MCF 10A (cell line): ENCODE data around the gene RPS21. TPM values are rescaled to one million over a fixed set of nuclear protein-coding genes. Genes with fewer than 3 reads are reported as not detected.

Source experiments
- BruUV-seq: library from RNA; stranded (reverse); fragments of 400-500 nt; replicated peaks from 2 replicates; lab custom pipeline; 2021; lab: Mats Ljungman, UMichigan
- CTCF ChIA-PET: fragments of 300-600 bp; sonication (Branson Sonifier 250); formaldehyde crosslinking; extraction: SDS; loops from one replicate; lab custom pipeline; 2021; ENCODE audit warnings: antibody characterized with exemption, inconsistent platforms; lab: Yijun Ruan, JAX
- POLR2A ChIA-PET: fragments of 300-600, 350-650 bp; sonication (Branson Sonifier 250); formaldehyde crosslinking; extraction: SDS; loops from one replicate; lab custom pipeline; 2020; ENCODE audit warnings: antibody characterized with exemption, inconsistent platforms; lab: Yijun Ruan, JAX
- DNase-seq: peaks from one replicate; pipeline ENCODE4 v3.0.0-alpha.2; 2018; ENCODE audit not compliant: unreplicated experiment
- H3K27ac Mint-ChIP-seq: one replicate; pipeline ENCODE4 v1.8.0; 2022; ENCODE audit warnings: mild to moderate bottlenecking, low read depth, mixed read lengths; ENCODE audit not compliant: unreplicated experiment
- H3K27me3 Mint-ChIP-seq: one replicate; pipeline ENCODE4 v1.8.0; 2022; ENCODE audit warnings: mixed read lengths; ENCODE audit not compliant: insufficient read depth, unreplicated experiment
- H3K36me3 Mint-ChIP-seq: one replicate; pipeline ENCODE4 v1.8.0; 2022; ENCODE audit warnings: mild to moderate bottlenecking, moderate library complexity, mixed read lengths; ENCODE audit not compliant: insufficient read depth, unreplicated experiment
- H3K4me1 Mint-ChIP-seq: one replicate; pipeline ENCODE4 v1.8.0; 2022; ENCODE audit warnings: mixed read lengths; ENCODE audit not compliant: insufficient read depth, unreplicated experiment
- H3K4me3 Mint-ChIP-seq: one replicate; pipeline ENCODE4 v1.8.0; 2022; ENCODE audit warnings: mild to moderate bottlenecking, moderate library complexity, mixed read lengths; ENCODE audit not compliant: unreplicated experiment
- H3K9me3 Mint-ChIP-seq: one replicate; pipeline ENCODE4 v1.8.0; 2022; ENCODE audit warnings: mixed read lengths; ENCODE audit not compliant: unreplicated experiment
- intact Hi-C: fragments of 100-400 bp; cut with micrococcal nuclease; formaldehyde crosslinking; loops from 2 replicates; pipeline ENCODE4 v1.14.1; 2022
- total RNA-seq: library from RNA; stranded (reverse); gene quantifications from 2 replicates; pipeline ENCODE4 v1.2.3, GENCODE V29; 2022
- TF ChIP-seq, protein P1 (sequence below): fragments of 200-600 bp; IDR thresholded peaks from one replicate; pipeline ENCODE4 v1.8.0; 2022; ENCODE audit warnings: antibody characterized with exemption, mild to moderate bottlenecking; ENCODE audit not compliant: unreplicated experiment

RPS21 gene
- total RNA-seq, 1 experiment from 2014 or later, result 2,055 TPM

DNA sequence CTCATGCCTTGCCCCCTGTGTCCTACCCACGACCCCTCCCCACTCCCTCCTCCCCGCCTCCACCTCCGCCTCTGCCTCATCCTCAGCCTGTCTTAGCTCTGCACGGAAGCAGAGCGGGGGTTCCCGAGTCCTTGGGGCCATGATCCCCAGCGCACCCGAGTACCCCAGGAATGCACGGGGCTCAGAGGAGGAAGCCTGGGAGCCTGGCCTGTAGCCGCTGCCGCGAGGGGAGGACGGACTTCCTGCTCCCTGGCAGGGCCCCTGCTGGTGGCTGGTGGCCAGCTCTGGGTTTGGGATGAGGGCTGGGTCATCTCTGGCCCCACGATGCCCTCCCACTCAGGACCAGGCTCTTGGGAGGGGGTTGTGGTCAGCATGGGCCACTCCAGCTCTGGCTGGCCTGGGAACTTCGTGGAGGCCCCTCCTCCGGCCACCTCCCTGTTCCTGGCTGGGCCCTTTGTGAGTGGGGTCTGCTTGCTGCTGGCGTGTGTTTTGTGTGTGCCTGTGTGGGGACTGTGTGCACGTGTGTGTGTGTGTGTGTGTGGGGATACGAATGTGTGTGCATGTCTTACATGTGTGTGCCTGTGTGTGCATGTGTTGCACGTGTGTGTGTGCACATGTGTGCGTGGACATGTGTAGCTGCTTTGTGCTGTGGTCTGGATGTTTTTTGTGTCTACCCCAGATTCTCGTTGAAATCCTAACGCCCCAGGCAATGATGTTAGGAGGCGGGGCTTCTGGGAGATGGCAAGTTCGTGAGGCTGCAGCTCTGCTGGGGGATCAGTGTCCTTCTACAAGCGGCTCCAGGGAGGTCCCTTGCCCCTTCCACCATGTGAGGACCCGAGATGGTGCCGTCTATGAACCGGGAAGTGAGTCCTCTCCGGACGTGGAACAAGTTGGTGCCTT lies 41.7 kb downstream of the RPS21 start:
- Mint-ChIP-seq H3K4me3 (no peak overlapping the region), H3K4me1 (no peaks in the 10 kb centered on the region), H3K9me3 (no peaks in the 10 kb centered on the region), H3K27me3 (peaks cover 7% of the 10 kb centered on the region), H3K36me3 (no peaks in the 10 kb centered on the region), H3K27ac (no peak overlapping the region)
- POLR2A ChIA-PET, result no interaction called here
- CTCF ChIA-PET, result interaction anchor here (0.6 kb wide), 1 partner anchor 542 kb away, joined by 3 read pairs; no protein-coding TSS in a partner anchor
- no TSS peak for BruUV-seq
- TF ChIP-seq, protein P1, sequence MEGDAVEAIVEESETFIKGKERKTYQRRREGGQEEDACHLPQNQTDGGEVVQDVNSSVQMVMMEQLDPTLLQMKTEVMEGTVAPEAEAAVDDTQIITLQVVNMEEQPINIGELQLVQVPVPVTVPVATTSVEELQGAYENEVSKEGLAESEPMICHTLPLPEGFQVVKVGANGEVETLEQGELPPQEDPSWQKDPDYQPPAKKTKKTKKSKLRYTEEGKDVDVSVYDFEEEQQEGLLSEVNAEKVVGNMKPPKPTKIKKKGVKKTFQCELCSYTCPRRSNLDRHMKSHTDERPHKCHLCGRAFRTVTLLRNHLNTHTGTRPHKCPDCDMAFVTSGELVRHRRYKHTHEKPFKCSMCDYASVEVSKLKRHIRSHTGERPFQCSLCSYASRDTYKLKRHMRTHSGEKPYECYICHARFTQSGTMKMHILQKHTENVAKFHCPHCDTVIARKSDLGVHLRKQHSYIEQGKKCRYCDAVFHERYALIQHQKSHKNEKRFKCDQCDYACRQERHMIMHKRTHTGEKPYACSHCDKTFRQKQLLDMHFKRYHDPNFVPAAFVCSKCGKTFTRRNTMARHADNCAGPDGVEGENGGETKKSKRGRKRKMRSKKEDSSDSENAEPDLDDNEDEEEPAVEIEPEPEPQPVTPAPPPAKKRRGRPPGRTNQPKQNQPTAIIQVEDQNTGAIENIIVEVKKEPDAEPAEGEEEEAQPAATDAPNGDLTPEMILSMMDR, result no peak
- intact Hi-C loops, result no loop called here
- no peak for DNase-seq

DNA sequence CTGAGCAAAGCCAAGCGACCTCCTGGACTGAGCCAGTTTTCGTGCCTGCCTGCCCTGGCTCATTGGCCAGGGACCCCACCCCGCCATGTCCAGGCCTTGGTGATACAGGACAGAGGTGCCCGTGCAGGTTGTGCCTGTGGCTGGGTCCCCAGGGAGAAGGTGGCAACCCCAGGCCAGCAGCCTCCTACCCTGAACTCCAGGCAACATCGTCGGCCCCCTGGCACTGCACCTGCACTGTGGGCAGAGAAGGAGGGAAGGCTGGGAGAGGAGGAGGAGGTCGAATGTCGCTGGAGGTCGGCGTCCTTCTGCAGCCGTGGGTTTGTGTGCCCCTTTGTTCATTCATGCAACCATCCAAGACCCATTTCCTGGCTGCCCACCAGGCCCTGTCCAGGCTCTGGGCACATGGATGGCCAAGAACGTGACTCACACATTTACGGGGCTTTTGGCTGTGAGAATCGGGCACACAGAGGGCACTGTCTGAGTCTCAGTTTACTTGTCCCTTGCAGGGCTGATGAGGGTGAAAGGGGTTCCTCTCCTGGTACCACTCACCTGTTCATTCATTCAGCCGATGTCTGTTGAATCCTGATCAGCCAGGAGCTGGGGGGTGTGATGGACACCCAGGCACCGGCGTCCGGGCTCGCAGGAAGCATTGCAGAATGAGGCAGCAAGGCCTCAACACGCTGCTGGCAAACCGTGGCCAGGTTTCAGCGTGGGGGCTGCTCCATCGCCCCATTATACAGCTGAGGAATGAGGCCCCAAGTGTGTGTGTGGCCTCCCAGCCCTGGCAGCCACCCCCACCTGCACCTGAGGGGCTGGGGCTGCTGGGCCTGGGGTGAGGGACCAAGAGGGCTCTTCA lies 42.8 kb downstream of the RPS21 start:
- H3K36me3 Mint-ChIP-seq, result no peaks in the 10 kb centered on the region
- H3K27me3 Mint-ChIP-seq, result peaks cover 15% of the 10 kb centered on the region
- no peaks in the 10 kb centered on the region for H3K9me3 Mint-ChIP-seq
- ChIA-PET POLR2A (interaction anchor here (0.7 kb wide), 1 partner anchor 23 kb away, joined by 3 read pairs; no protein-coding TSS in a partner anchor), CTCF (interaction anchor here (0.6 kb wide), 1 partner anchor 541 kb away, joined by 3 read pairs; no protein-coding TSS in a partner anchor)
- TF ChIP-seq, protein P1, result no peak
- no peak overlapping the region for H3K4me3 Mint-ChIP-seq
- H3K4me1 Mint-ChIP-seq, result no peaks in the 10 kb centered on the region
- no peak for DNase-seq
- BruUV-seq, result no TSS peak
- H3K27ac Mint-ChIP-seq, result no peak overlapping the region
- intact Hi-C loops, result no loop called here

DNA sequence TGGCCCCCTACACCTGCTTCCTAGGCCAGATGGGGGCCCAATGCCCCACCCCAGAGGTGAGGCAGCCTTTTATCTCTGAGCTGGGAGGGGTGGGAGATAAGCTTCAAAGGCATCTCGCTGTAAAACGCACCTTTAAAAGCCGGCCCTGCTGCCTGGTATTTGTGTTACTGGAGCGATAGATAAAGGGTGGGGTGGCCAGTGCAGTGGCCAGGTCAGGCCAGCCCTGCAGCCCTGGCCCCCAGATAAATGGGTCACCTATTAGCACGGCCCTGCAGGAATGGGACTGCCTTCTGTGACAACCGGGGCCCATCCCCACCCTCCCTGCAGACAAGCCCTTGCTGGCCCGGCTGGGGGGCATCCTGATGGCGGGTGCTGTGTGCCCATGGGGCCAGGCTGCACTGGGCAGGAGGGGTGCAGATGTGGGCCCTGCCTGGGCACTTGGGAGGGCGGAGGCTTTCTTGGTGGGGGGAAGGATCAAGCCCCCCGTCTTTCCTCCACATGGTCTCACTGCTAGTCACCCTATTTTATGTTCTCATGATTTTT lies 43.5 kb downstream of the RPS21 start:
- no peaks in the 10 kb centered on the region for H3K4me1 Mint-ChIP-seq

More for the DNA sequence above, 43.5 kb downstream of the RPS21 start:
- BruUV-seq, result no TSS peak
- Mint-ChIP-seq H3K27me3 (peaks cover 22% of the 10 kb centered on the region), H3K27ac (no peak overlapping the region), H3K36me3 (no peaks in the 10 kb centered on the region), H3K9me3 (no peaks in the 10 kb centered on the region), H3K4me3 (no peak overlapping the region)
- ChIA-PET POLR2A (interaction anchor here (0.7 kb wide), 1 partner anchor 23 kb away, joined by 3 read pairs; no protein-coding TSS in a partner anchor), CTCF (no interaction called here)
- no peak for DNase-seq
- intact Hi-C loops, result no loop called here
- TF ChIP-seq, protein P1, result no peak
